Activated T-cell treated with anti-CD3 and anti-CD28 coated beads for 48 hours (primary cell): Measurements from ENCODE around the gene DIAPH3.

Source experiments
- DNase-seq: peaks from one replicate; pipeline ENCODE4 v3.0.0-alpha.2; 2020; ENCODE audit warnings: low read depth

Gene DIAPH3

GRCh38 chr13:59710416-59710815 lies 453.3 kb downstream of the DIAPH3 start:
- DNase-seq, result no peak

GRCh38 chr13:59706101-59706976 lies 457.4 kb downstream of the DIAPH3 start:
- no peak for DNase-seq

- no peak for DNase-seq
These were observed 461.5 kb downstream of the DIAPH3 start for GRCh38 chr13:59702269-59702668.

DNA sequence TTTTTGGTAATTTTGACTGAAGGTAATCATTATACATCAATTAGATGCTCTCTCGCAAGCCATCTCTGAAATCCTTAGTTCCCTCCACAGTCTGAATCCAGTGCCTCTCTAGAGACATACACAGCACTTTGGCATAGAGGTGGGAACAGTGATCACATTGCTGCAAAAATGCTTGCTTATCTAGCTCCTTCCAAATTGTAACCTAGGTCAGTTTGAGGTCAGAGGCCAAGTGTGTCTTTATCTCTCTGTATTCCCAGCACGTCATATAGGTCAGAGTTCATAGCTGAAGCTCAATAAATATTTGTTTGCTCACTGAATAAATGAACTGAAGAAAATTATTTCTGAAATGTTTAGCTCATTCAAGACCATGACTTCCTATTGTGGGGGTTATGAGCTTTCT lies 462.5 kb downstream of the DIAPH3 start:
- no peak for DNase-seq

DNA sequence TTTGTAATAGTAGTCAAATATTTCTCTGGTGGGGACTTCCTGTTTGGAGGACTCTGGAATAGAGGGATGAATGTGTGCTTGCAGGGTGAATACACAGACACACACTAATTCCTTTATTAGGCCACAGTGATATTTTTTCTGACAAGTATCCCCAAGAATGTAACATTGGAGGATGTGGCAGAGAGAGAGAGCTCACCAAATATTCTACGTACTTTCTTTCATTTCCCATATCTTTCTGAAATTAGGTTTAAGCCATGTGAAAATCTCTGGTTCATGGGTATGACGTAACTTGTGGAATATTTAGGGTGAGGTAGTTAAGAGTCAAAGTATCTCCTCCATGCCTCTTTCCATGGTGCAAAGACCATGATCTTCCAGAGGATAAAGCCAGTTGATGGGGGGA lies 463.4 kb downstream of the DIAPH3 start:
- DNase-seq, result no peak

DNA sequence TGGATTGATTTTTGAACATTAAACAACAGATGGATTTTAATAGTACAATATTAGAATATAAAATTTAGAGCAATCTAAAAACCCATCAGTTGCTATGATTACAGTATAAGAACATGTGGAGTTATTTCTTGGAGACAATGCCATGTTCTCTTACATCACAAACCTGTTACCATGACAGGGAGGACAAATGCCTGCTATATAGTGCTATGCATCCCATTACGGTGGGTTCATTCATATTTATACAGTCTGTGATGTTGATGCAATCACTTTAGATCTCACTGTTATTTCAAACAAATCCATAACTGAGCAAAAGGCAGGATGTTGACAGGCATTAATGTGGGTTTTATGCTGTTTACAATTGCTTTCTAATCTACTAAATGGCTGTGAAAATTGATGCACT lies 467.5 kb downstream of the DIAPH3 start:
- no peak for DNase-seq

- no peak for DNase-seq
These were observed 472.1 kb downstream of the DIAPH3 start for GRCh38 chr13:59691501-59692066.

- no peak for DNase-seq
These were observed 472.7 kb downstream of the DIAPH3 start for GRCh38 chr13:59690857-59691500.

DNA sequence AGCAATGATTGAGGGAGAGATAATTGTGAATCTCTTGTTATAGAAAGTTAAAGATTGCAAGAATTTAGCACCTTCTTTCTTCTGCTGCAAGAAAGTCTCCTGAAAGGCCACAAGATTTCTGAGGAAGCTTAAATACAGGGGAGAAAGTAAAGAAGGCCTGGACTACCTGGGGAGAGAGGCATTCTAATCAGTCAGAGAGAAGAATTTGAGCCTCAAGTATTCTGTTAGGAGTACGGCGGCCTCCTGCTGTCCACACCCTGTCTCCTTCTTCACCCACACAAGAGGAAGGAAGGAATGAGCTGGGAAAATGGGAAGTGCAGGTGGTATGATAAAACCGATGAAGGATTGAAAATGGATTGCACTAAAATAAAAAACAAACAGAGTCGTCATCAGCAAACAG lies 474.7 kb downstream of the DIAPH3 start:
- DNase-seq, result no peak

- no peak for DNase-seq
These were observed 476.8 kb downstream of the DIAPH3 start for GRCh38 chr13:59686798-59687394.

GRCh38 chr13:59684105-59684504 lies 479.6 kb downstream of the DIAPH3 start:
- DNase-seq, result no peak

DNA sequence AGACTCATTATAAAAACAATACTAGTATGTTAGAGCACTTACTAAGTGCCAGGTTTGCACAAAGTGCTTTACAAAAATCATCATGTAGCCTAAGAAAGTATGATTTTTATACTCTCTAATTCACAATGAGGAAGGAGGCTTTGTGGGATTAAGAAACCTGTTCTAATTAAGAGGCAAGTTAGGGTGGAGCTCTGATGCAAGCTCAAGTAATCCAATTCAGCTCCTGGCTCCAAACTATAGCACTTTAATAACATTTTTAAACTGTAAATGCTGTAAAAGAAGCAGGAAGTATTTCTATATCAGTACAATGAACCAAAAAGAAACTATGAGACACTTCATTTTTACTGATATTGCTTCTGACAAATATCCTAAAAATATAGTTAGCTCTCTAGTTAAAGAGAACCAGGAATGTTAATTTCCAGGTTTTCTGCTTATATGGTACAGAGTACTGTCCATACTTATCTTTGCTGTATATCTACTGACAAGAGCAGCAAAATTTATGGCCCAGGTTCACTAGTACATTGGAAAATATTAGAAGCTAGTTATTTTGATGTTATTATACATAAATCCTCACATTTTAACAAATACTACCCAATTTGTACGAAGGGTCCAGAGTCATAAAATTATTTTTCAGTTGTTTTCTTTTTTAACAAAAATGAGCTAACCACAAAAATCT lies 482.0 kb downstream of the DIAPH3 start:
- no peak for DNase-seq

DNA sequence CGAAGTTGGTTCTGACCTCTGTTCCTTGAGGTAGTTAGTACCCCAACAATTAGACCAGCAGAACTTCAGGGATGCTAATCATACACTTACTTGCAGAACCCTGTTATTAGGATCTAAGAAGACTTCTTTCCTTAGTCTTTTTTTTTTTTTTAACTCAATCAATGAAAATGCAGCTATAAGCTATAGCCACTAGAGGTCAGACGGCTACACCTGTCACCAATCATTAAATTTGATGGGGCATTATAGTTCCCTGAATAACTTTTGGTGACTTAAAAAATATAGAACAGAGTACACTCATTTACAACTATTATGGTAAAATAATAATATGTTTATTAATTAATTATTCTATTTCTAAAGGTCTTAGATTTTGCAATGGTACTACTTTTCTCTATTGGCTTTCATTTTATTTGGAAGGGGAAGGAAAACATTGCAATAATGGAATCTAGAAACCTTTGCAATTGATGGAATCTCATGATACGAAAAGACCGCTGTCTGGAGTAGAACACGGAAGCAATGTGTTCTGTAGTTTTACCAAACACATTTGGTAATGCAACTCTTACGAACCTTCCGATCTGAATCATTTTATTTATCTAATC lies 483.2 kb downstream of the DIAPH3 start:
- DNase-seq, result no peak

DNA sequence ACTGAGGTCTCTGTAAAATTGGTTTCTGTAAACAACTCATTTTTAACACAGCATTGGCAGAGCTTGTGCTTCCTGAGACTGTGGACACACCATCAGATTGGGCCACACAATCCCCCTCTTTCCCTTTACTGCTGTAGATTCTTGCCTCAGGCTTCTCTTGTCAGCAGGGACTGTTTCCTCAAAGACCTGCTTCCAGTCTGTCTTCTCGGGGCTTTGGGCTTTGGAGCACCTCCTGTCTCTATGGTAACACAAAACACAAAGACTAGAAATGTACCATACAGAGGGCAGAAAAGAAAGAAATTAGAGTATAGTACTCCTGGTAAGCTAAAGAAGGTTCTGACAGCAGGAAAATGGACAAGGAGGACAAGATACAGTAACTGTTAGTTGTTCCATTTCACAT lies 484.5 kb downstream of the DIAPH3 start:
- no peak for DNase-seq

DNA sequence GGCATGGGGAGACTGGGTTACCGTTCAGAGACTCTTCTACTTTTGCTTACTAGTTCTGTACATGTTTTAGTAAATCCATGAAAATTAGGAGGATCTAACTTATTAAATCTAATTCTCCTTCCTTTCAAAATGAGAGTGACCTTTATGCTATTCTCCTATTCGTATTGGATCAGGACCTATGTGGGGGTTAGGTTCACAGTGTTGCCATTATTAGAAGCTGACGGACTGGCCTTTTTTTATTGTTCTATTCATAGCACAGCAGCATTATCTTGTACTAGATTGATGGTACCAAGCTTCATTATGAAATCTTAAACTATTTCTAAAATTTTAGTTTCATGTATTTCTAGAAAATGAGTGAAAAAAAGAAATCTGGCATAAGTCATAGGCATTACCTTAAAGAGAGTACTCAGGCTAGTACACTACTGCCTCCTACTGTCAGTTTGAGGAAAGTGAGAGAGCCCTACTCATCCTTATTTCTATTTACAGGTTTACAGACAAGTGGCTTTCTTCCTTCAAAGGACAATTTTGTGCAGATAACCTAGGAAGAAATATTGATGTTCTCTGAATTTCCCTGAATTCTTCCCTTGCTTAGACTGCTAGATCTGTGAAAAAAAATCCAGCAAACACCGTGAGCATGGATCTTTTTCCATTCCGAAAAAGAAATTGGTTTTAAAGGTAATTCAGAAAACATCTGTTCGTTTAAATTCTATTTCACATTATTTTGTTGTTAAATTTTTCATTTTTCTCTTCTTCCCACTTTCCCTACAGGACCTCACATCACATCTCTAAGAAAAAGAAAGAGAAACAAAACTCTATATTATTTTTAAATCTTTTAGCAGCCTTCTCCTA lies 485.5 kb downstream of the DIAPH3 start:
- DNase-seq, result no peak

- no peak for DNase-seq
These were observed 486.3 kb downstream of the DIAPH3 start for GRCh38 chr13:59677430-59677829.

DNA sequence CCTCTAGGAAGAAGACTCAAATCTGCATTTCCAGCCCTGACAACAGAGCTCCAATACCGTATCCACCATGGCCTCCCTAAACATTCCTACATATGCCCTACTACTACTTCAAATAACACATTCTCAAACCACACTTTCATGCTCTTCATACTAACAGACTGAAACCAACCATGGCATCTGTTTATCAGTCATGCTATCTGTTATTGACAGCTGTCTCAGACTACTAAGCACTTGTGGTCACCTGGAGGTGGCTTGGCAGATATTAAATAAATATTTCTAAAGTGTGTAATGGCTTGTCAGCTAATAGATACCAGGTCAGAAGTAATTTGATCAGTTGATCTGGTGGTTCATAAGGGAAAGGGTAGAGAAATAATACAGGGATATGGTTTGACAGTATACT lies 489.1 kb downstream of the DIAPH3 start:
- no peak for DNase-seq

- DNase-seq, result no peak
These were observed 490.4 kb downstream of the DIAPH3 start for GRCh38 chr13:59673286-59673685.

- no peak for DNase-seq
These were observed 491.3 kb downstream of the DIAPH3 start for GRCh38 chr13:59672445-59672844.

- no peak for DNase-seq
These were observed 491.8 kb downstream of the DIAPH3 start for GRCh38 chr13:59671881-59672280.

- no peak for DNase-seq
These were observed 497.2 kb downstream of the DIAPH3 start for GRCh38 chr13:59666504-59666903.
